HG02884 (cell line): ENCODE data around the gene HERC5.
"Not testable (repeated sequence)": the region's sequence is repeated elsewhere in the genome, so short reads cannot be mapped to it uniquely, and the experiment has no call there.

Experiments used
- ATAC-seq: cut with Tn5 transposase; IDR thresholded peaks from one replicate; pipeline ENCODE4 v1.9.1; 2021; ENCODE audit warnings: mild to moderate bottlenecking, moderate library complexity; ENCODE audit not compliant: unreplicated experiment

The HERC5 gene

GRCh38 chr4:88517825-88518224 lies 60.9 kb downstream of the HERC5 start:
- no peak for ATAC-seq

GRCh38 chr4:88518911-88519310 lies 62.0 kb downstream of the HERC5 start:
- ATAC-seq, result no peak

DNA sequence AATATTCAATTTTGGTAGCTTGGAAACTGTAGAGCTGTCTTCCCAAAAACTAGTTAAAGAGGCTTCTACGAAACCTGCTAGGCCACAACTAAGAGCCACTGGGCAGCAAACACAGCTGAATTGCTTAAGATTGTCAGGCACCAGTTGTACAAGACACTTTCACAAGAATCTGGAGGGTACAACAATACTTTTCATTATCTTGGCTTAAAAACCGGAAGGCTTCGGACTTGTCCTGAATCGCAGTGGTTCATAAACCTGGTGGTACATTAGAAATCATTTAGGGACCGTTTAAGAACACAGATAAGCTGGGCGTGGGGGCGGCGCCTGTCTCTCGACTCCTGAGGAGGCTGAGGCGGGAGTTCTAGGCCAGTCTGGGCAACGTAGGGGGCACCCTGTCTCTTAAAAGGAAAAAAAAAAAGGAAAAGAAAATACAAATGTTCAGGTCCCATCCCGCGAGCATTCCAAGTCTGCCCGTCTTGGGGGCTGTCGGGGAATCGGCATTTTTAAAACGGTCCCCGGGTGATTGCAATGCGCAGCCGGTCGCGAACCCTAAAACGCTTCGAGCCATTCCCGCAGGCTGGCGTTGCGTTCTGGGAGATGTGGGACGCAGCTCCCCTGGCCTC lies 65.9 kb downstream of the HERC5 start:
- no peak for ATAC-seq

GRCh38 chr4:88523325-88524129 lies 66.6 kb downstream of the HERC5 start, which contains the start of gene PYURF:
Gene PYURF, minus strand, starts transcription at chr4:88523776. Its CDS starts 76 bp downstream, at chr4:88523700.
- peak; percentile 79 for ATAC-seq

DNA sequence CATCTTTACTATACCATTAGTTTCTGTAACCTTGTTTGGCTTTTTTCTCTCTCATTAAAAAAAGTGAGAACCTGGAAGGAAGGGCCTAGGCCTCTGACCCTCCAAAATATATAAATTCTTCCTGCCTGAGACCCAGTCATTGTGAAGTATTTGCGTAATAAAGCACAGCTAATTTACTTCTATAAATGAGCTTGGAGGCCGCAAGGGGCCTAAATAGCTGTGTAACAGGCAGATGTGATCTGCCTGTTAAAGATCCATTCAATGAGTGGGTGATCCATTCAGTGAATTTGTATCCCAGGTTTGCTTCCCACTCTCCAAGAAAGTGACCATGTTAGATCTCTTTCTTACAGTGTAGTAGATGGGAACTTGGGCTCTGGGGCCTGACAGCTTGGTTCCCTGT lies 67.3 kb downstream of the HERC5 start:
- ATAC-seq, result no peak

DNA sequence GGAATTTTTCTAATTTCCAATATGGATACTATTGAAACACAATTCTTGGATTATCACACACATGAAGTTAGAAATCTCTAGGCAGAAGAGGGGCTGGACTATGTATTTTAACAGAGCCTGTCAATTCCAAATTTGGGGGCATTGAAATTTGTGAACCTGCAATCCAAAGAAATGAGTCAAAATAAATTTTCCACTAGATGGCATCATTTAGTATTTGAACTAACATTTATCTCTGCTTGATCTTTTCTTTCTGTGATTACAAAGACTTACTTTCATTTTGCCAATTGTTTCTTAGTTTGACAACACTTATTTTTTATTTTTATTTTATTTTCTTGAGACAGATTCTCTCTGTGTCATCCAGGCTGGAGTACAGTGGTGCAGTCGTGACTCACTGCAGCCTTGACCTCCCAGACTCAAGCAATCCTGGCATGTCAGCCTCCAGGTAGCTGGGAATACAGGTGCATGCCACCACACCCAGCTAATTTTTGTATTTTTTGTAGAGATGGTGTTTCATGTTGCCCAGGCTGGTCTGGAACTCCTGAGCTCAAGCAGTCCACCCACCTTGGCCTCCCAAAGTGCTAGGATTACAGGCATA lies 69.4 kb downstream of the HERC5 start:
- ATAC-seq, result no peak

DNA sequence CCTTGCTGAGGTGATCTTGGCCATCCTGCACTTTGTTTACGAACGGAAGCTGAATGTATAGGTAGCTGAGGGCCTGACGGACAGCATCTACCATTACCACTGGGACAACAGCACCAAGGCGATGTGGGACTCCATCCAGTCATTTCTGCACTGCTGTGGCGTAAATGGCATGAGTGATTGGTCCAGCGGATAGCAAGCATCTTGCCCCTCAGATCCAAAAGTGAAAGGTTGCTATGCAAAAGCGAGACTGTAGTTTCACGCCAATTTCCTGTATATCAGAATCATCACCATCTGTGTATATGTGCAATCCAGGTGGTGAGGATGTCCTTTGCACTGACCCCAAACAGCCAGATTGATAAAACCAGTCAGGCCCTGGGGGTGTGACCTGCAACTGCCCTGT lies 70.9 kb downstream of the HERC5 start:
- ATAC-seq, result no peak

GRCh38 chr4:88528861-88529260 lies 71.9 kb downstream of the HERC5 start:
- ATAC-seq, result no peak

- no peak for ATAC-seq
These were observed 74.6 kb downstream of the HERC5 start for GRCh38 chr4:88531549-88531948.

- no peak for ATAC-seq
These were observed 76.3 kb downstream of the HERC5 start for GRCh38 chr4:88533088-88533790.

- ATAC-seq, result no peak
These were observed 77.2 kb downstream of the HERC5 start for GRCh38 chr4:88533937-88534750.

DNA sequence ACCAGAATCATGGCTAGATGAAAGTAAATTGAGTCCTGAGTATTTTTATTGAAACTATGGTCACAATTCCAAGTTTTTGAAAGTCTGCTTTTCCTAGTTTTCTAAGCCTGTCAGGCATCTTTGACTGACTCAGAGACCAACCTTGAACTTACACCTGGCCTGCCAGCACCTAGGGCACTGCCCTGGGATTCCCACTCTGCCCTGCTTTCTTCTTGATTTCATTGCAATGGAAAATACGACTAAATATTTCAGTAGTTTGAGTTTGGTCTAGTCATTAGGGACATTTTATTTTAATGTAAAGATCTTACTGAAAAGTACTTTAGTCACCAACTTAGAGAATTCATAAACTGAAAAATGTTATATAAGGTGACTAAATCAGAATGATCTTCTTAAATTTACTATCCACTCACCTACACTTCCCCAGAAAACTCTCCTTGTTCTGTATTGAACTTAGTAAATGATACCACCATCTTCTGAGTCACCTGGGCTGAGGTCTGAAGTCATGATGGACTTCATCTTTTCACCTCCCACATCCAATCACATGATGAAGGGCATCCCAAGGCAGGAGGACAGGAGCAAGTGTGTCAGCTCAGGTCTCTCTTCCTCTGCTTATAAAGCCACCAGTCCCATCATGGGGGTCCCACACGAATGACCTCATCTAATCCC lies 78.3 kb downstream of the HERC5 start:
- no peak for ATAC-seq

GRCh38 chr4:88537709-88538108 lies 80.8 kb downstream of the HERC5 start:
- ATAC-seq, result no peak

GRCh38 chr4:88539322-88540068 lies 82.6 kb downstream of the HERC5 start:
- ATAC-seq, result not testable (repeated sequence)

DNA sequence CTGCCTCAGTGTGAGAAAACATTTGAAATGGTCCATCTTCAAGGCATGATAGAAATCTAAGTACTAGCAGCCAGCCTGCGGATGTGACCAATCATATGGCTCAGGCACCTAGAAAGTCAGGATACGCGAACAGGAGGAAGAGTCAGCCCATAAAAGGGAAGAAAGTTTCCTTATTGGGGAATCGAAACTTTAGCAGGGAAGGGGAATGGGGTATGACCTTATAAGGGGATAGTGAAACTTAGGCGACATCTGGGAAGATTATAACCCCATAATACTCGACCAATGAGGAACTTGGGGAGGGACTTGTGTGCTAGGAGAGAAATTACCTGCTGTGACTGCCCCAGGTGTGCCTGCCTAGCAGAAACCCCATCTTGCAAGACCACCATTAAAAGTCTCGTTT lies 92.9 kb downstream of the HERC5 start:
- ATAC-seq, result no peak
